Suppressor macrophage treated with lipopolysaccharide for 4 hours (primary cell): ENCODE measurements around the gene SLC35C1.
"Not testable (repeated sequence)": the region's sequence is repeated elsewhere in the genome, so short reads cannot be mapped to it uniquely, and the experiment has no call there.

Source experiments
- DNase-seq: peaks from one replicate; pipeline ENCODE4 v3.0.0-alpha.2; 2020

Gene SLC35C1

DNA sequence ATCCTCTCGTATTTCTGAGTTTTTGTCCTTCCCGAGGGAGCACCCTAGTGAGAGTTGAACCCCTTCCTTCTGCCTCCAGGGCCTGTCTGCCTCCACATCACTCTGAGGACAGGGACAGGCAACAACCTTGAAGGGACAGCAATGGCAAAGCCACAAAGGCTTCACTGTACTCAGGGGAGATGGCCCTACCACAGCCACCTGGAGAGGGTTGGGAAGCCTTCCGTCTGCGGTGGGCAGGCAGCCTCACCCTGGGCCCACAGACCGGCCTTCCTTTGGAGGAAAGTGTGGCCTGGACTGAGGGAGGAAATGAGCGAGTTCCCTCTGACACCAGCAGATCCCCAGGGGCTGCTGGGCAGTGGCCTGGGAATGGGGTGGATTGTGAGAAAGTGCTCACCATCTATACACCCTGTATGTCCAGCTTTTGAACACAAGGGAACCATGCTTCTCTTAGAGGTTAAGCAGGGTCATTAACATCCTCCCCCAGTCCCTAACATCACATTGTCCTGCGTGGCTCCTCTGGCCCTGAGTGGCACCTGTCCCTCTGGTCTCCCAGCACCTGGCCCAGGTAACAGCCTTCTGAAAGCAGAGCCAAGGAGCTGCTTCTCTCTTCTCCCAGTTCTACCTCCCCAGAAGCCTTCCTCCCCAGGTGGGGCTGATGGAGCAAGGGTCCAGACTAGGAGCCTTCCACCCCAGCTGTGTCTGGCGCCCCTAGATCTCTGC is 6.8 kb downstream of the SLC35C1 start:
- DNase-seq = no peak

DNA sequence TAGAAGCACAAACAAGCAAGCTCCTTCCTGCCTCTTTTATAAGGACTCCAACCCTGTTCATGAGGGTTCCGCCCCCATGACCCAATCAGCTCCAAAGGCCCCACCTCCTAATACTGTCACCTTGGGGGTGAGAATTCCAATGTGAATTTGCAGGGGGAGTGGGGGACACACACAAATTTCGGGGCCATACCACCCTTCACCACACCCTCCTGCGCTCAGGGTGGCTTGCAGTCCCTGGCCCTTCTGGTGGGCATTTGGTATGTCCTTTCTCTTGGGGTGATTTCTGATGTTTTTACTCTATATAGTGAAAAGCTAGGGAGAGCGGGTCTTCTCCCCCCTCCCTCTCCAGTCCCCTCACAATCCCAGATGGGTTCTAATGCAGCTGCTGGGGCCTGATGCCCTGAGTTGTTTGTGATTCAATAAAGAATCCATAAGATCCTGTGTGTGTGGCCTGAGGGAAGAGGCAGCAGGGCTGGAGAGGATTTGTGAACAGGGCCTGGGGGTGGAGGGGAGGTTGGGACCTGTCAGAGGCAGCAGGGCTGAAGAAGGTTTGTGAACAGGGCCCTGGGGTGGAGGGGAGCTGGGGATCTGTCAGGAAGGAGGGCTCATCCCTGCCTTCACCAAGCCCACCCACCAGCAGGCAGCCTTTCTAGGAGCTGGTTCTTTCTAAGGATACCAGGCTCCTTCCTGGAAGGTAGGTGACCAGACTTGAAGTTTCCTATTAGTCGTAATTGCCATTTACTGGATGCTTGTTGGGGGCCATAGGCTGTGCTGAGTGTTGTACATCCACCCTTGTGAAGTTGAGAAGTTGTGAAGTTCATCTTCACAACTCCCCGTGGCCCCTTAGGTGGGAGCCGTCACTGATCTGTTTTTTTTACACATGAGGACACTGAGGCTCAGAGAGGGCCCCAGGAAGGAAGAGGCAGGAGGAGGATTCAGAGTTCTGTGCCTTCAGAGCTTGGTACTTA is 7.9 kb downstream of the SLC35C1 start:
- DNase-seq = no peak

DNA sequence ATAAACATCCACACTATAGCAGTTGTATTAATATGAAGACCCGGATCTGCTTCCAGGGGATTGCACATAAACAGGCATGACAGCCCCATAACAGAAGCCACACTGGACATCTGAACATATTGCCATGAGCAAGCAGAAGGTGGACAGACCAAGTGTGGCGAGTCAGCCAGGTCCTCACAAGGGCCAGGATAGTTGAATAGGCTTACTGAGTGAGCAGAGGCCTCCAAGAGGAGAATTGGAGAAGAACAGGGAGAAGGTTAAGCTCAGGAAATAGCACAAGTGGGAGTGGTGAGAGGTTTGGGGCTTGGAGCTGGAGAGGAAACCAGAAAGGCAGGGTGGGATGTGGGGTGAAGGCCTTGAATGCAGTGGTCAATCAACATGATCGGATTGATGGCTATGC is 10.8 kb downstream of the SLC35C1 start:
- DNase-seq = no peak

DNA sequence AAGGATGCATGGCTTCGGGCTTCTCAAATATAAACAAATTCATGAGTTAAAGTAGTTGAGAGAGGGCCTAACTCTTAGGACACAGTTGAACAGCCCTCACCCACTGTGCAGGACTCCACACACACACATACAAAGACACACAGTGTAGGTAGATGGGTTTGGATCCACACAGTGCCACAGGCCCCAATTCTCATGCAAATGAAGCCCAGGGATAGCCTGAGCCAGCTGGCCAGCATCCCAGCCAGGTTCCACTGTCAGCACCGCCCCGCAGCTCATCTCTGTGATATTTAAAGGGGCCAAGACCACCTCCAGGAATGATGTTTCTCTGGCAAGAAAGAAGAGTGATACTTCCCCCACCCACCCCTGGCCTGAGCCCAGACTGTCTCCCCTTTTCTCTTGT is 11.7 kb downstream of the SLC35C1 start:
- no peak for DNase-seq

DNA sequence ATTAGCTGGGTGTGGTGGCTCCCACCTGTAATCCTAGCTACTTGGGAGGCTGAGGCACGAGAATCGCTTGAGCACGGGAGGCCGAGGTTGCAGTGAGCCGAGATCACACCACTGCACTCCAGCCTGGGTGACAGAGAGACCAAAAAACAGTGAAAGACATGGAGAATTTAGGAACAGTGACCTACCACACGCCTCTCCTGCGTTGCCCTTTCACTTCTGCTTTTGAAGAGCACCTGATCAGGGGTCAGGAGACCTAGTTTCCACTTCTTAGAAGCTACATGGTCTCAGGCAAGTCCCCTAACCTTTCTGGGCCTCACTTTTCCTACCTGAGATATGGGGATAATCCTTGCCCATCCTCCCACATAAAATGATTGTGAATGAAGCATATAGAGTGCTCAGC is 12.2 kb downstream of the SLC35C1 start:
- DNase-seq = no peak

DNA sequence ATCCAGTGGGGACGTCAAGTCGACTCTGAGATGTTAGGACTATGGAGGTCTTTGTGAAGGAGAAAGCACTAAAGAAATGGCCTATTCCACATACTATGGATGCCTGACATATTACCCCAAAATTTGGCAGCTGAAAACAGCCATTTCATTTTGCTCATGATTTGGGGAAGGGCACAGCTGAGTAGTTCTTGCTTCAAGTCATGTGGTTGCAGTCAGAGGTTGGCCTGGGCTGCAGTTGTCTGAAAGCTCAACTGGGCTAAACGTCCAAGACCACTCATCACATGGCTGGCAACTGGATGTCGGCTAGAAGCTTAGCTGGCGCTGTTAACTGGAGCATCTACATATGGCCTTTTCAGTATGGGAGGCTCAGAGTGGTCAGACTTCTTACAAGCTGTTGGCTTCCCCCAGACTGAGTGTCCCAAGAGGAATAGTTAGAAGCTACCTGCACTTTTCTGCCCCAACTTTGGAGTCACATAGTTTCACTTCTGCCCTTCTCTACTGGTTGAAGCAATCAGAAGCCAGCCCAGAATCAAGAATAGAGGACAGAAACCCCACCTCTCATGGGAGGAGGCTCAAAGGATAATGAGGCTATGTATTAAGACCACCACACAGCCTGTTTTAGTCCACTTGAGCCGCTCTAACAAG is 14.1 kb downstream of the SLC35C1 start:
- DNase-seq = no peak

DNA sequence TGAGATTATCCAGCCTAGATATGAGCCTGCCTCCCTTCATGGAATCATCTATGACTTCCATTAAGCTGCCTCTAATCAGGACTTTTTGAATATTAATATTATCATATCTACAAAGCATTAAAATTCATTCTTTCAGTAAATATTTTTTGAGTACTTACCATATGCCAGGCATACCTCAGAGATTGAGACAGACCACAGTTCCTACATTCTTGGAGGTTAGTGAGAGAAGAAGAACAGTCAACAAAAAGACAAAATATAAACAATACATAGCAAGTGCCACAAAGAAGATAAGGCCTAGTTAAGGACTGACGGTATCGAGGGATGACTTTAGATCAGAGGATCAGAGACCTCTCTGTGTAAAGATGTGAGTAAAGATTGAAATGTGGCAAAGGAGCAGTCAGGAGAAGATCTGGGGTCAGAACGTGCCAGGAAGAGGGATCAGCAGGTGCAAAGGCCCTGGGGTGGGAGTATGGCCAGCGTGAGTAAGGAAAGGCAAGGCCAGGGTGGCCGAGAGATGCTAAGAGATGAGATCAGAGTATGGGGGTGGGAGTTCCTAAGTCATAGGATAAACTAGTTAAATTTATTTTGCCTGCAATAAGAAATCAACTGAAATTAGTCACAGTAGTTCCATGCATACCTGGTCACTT is 15.4 kb downstream of the SLC35C1 start:
- no peak for DNase-seq

DNA sequence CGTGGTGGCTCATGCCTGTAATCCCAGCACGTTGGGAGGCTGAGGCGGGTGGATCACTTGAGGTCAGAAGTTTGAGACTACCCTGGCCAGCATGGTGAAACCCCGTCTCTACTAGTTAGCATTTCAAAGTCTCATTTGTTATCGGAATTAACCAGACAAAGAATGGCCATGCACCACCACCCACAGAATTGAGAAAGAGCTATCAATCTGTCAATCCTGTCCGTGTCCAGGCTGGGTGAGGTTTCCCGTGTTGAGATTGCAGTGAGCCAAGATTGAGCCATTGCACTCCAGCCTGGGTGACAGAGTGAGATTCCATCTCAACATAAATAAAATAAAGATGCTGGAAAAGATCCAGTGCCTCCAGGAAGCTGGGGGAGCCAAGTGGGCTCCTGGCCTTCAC is 21.5 kb downstream of the SLC35C1 start:
- DNase-seq = not testable (repeated sequence)

DNA sequence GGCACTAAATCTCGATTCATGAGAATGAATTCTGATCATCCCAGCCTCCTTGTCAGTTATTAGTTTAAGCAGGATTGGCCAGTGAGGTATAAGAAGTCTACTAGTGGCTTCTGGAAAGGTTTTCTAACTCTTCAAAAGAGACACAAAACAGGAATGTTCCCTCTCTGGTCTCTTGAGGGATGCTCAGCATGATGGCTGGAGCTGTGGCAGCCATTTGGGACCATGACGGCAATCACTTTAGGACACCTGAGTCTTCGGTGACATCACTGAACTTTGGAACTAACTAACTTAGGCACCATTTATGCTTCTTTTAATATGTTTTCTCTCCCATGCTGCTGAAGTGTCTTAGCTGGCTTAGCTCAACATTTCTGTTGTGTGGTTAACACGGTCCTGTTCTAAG is 22.2 kb downstream of the SLC35C1 start:
- DNase-seq = no peak

DNA sequence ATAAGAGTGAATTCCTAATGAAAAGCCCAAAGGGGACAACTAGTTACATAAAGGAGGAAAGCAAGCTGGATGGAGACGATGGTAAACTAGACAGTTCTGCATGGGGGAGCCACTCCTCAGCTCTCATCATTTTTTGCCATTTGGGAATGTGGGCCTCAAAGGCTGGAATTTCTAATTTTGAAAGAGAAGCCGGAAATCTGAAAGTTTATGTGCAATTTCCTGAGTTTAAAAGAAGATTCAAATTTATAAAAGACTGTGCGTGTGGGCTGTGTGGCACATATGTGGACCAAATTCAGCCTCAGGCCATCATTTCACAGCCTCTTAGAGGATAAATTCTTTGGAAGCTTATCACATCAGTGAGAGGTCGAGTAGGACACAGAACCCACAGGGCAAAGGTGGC is 24.0 kb downstream of the SLC35C1 start:
- no peak for DNase-seq

DNA sequence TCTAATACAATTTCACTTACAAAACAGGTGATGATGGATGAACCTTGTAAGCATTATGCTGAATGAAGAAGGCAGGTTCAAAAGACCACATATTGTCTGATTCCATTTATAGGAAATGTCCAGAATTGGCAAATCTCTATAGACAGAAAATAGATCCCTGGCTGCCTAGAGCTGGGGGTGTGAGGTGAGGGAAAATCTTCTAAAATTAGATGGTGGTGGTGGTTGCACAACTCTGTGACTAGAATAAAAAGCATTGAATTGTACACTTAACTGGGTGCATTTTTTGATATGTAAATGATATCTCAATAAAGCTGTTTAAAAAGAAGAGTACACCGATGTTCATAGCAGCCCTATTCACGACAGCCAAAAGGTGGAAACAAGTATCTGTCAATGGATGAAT is 25.6 kb downstream of the SLC35C1 start:
- no peak for DNase-seq

DNA sequence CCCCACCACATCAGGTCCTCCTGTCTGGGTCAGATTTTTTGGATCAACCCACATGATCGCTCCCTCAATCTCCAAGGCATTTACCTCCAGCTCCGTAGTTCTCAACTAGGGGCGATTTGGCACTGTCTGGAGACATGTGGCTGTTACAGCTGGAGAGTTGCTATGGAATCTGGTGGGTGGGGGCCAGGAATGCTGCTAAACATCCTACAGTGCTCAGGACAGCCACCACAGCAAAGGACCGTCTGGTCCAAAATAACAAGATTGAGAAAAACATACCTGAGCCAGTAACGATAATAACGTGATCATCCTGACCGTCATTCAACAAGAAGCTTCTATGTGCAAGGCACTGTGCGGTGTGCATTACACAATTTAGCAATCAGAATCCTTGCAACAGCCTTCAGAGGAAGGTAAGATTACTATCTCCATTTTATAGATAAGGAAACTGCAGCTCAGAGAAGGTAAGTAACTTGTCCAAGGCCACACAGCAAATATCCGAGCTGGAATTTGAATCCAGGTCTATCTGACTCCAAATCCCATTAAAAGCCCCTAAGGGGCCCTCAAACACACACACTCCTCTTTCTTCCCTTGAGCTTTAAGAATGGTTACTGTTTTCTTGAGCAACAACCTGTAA is 28.0 kb downstream of the SLC35C1 start:
- no peak for DNase-seq

DNA sequence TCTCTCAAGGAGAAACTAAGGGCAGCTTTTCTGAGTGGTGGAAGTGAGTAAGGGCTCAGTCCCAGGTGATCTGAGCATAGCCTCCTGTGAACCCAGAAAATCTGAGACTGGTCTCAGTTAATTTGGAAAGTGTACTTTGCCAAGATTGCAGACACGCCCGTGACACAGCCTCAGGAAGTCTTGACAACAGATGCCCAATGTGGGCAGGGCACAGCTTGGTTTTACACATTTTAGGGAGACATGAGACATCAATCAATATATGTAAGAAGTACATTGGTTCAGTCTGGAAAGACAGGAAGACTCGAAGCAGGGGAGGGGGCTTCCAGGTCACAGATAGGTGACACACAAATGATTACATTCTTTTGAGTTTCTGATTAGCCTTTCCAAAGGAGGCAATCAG is 28.8 kb downstream of the SLC35C1 start:
- DNase-seq = no peak

DNA sequence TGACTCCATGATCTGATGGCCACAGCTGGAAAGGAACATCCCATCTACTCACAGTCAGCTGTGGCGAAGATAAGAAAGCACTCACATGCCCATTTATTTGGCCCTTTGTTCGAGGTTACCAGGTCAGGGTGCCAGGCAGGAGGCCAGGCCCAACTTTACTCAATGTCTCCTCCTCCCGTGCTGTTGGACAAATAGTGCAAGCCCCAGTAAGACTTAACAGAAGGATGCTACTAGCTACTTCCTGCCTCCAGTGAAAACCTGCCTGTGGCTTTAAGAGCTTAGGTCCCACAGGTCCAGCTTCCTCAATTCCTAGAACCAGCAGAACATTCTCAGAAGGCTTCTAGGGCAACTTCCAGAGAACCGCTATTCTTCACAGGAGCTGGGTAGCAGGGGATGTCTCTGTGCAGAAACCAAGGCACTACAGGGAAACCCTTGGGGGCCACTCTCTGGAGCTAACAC is 29.4 kb downstream of the SLC35C1 start:
- no peak for DNase-seq

DNA sequence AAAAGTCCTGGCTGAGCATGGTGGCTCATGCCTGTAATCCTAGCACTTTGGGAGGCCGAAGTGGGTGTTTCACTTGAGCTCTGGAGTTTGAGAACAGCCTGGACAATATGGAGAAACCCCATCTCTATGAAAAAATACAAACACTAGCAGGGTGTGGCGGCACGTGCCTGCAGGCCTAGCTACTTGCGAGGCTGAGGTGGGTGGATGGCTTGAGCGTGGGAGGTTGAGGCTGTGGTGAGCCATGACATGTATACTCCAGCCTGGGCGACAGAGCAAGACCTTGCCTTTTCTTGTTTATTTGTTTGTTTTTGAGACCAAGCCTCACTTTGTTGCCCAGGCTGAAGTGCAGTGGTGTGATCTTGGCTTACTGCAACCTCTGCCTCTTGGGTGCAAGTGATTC is 34.3 kb downstream of the SLC35C1 start:
- no peak for DNase-seq

DNA sequence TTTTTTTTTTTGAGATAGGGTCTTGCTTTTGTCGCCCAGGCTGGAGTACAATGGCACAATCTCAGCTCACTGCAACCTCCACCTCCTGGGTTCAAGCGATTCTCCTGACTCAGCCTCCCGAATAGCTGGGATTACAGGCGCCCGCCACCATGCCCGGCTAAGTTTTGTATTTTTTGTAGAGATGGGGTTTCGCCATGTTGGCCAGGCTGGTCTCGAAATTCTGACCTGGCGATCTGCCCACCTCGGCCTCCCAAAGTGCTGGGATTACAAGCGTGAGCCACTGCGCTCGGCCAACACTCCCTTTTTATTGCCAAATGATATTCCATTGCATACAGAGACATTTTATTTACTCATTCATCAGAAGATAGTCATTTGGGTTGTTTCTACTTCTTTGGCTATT is 35.3 kb downstream of the SLC35C1 start:
- not testable (repeated sequence) for DNase-seq

DNA sequence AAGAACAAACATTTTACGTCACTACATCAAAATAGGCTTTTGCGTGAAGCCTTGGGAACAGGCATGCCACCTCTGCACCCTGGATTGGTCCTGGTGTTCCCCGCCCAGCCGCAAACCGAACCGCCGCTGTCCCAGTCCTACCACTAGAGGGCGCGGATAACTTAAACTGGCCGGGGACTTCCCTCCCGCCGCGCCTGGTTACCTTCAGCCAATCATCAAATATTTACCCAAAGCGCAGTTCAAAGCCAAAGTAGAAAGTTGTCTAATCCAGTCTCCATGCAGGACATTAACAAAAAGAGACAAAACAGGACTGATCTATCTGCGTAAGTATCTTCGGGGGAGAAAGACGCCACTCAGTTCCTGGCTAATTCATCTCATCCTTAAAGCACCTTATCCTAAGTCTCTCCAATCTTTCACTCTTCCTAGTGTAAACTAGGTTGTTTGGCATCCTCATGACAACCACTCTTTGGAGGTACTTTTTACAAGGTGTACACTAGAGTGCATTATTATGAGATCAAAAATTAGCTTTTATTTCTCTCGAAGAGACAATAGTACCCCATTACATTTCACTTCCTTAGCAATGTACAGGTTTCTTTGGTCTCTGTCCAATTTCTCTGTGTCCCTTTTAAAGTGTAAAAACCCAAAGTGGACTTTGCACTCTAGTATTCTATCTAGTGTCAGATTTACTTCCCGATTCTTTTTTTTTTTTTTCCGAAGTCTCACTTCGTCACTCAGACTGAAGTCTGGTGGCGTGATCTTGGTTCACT is 38.4 kb downstream of the SLC35C1 start:
- DNase-seq = peak; percentile 93

DNA sequence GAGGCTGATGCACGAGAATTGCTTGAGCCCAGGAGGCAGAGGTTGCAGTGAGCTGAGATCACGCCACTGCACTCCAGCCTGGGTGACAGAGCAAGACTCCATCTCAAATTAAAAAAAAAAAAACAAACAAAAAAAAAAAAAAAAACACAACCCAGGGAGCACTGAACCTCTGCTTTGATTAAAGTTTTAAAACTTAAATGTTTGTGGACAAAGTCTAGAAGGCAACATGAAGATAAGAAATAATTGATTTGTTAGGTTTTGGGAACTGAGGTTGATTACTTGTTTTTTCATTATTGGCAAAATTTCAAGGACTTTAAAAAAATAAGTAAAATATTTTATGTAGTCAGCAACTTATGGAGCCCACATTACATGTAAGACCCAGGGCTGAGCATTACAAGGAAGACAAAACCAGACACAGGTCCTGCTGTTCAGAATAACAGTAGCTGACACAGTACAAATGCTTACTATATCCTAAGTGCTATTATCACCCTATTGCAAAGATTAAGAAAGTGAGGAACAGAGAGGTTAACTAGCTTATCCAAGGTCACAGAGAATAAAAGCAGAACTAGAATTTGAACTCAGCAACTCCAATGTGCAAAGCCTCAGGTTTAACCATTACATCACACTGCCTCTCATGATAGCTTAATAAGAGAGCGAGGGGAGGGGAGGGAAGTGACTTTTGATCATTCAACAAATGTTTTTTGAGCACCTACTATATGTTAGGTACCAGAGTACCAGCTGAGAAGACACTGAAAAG is 40.1 kb downstream of the SLC35C1 start:
- DNase-seq = peak; percentile 17

DNA sequence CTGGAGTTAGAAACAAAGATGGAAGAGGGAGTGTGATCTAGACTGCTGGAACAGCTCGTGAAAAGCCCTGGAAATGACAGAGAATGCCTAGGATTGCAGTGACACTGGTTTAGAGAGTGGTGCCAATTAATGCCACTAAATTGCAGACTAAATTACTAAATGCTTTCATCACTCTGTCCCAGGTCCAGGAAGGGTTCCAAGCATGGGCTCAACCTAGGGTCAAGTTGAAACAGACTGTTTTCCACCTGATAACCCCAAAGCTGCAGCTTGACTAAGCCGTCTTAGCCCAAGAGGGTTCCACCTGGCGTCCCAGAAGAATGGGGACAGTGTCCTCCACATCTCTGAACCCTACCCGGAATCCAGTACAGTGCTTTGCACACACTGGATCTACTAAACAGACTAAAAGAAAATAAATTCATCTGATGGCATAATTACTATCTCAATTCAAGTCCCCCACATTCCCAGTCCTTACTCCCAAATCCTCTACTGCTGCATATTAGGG is 41.3 kb downstream of the SLC35C1 start:
- DNase-seq = no peak
